ENCODE measurements around the gene AEN. TPM values are rescaled to one million over a fixed set of nuclear protein-coding genes. Genes with fewer than 3 reads are reported as not detected.

The AEN gene
- total RNA-seq, 1 experiment from 2014 or later: 59.0 TPM

Other genes starting within 250 kb of the AEN start
- 38.5 and 53.3 TPM in 2 replicates for gene MRPL46, start 154.0 kb upstream of the AEN start, total RNA-seq (2014; rRNA removed; shearing (Covaris generic); ENCODE audit: low replicate concordance)
- gene MRPS11, start 153.6 kb upstream of the AEN start, total RNA-seq (2014; rRNA removed; shearing (Covaris generic); ENCODE audit: low replicate concordance): 70.5 and 85.1 TPM in 2 replicates
- gene DET1, start 74.7 kb upstream of the AEN start, total RNA-seq (2014; rRNA removed; shearing (Covaris generic); ENCODE audit: low replicate concordance): 3.0 and 3.8 TPM in 2 replicates
- gene ISG20, start 17.7 kb downstream of the AEN start, total RNA-seq (2014; rRNA removed; shearing (Covaris generic); ENCODE audit: low replicate concordance): 0.75 and 7.2 TPM in 2 replicates
- not detected in 2 replicates for gene ACAN, start 182.1 kb downstream of the AEN start, total RNA-seq (2014; rRNA removed; shearing (Covaris generic); ENCODE audit: low replicate concordance)